HG02885 (cell line): ENCODE measurements around the gene SLC25A48.

ENCODE experiments used
- ATAC-seq: cut with Tn5 transposase; IDR thresholded peaks from one replicate; pipeline ENCODE4 v1.9.1; 2021; ENCODE audit warnings: mild to moderate bottlenecking; ENCODE audit not compliant: unreplicated experiment, poor library complexity

The SLC25A48 gene

DNA sequence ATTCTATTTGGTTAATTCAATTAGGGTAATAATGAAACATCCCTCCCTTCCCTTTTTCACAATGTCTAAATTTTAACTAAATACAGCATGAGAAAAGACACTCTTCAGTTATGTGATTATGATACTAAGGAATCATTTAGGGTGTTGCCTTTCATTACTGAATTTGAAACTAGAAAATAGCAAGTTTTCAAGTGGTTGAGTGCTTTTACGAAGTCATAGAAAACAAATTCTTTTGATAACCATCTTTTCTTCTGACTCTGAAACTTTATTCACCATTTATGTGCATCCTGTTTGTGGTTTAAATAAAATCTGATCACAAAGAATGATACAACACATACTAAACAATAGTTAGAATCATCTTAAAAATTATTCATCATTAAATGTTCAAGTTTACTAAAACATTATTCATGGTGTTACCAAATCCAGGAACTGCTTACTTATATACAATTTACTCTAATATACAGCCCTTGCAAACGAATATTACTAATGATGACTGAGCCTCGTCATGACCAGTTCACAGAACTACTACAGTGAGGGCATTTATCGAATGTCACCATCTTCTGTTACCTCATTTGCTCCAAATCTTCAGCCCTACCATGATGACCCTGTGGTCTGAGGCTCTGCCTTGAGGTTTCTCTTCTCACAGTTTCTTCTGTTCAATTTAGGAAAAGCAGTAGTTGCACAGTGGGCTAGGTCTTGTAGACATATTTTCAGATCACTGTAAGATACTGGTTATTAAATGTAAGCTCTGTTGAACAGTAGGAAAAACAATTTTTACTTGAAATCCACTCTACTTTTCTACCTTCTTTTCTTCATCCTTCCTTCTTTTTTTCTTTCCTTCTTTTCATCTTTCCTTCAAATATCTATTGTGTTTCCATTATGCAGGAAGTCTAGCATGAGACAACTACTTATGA lies 79.5 kb downstream of the SLC25A48 start:
- ATAC-seq = no peak

DNA sequence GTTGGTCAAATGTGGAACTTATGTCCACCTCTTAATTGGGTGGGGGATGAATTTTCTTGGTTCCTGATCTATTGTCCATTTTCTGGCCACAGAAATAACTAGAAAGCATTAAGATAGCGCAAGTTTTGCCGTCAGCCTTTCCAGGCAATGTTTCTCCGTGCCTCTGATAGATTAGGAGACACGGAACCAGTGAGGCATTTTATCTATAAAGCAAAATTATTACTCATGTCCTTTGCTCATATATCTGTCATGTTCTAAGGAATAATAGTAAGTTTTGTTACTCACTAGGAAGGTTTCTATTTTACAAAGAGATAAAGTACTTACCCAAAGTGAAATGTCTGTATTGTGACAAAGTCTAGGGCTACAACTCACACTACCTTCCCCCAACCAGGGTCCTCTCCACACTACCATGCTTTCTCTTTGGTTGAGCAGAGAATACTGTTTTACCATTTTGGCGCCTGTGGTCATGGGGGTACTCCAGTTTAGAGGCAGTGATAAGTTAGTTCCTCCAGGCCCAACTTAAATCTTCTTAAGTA lies 81.1 kb downstream of the SLC25A48 start:
- no peak for ATAC-seq

DNA sequence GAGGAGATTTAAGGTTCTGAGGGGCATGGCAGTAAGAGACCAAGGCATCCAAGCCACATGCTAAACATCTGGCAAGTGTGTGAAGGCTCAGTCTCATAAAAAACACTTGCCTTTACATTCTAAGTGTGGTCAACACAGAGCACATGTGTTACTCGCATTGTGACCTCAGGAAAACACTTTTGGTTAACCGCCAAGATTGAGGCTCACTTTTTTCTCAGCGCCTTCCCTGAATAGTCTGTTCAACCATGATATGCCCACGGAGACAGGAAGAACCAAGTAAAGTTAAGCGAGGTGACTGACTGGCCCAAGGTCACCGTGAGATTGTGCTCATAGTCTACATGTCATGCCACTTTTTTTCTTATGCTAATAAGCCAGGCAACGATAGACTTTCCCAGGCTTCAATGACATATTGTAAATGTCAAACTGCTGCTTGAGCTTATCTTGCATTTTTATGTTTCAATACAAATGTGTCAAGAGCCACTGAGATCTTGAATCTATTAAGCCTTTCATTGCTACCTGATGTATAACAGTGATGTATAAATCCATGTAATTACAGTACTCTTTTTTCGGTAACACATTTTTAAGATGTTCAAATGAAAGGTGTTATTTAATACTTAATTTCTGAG lies 82.3 kb downstream of the SLC25A48 start:
- ATAC-seq = no peak

DNA sequence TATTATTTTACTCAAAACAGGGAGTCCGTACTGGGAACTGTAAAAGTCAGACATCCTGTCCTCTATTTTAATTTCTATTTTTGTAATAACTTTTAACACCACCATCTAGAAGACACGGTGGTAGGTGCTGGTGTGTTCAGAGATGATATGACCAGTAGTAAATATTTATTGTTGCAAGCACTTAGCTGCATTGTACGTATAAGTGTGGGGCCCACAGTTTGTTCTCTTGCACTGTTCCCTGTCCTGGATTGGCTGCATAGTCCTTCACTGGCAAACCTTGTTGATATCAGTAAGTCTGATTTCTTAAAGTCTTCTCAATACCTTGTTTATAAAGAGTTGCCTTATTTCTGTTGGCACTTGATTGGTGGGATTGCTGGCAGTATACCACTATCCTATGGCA lies 85.7 kb downstream of the SLC25A48 start:
- no peak for ATAC-seq

DNA sequence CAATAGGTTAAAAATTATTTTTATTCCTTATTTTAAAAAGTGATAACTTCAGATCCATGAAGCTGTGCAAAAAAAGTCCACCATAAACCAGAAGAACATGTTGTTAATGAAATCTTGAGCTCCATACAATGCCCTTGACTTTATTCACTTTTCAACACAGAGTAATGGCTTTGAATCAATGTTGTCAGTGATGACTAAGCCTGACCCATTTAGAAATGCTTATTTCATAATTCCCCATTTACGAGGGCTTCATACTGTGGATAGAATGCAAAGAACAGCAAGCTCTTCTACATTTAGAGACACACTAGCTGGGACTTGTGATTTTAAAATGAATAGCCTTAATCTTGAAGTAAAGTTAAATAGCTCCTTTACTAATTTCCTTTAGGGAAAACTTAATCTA lies 86.9 kb downstream of the SLC25A48 start:
- ATAC-seq = no peak

DNA sequence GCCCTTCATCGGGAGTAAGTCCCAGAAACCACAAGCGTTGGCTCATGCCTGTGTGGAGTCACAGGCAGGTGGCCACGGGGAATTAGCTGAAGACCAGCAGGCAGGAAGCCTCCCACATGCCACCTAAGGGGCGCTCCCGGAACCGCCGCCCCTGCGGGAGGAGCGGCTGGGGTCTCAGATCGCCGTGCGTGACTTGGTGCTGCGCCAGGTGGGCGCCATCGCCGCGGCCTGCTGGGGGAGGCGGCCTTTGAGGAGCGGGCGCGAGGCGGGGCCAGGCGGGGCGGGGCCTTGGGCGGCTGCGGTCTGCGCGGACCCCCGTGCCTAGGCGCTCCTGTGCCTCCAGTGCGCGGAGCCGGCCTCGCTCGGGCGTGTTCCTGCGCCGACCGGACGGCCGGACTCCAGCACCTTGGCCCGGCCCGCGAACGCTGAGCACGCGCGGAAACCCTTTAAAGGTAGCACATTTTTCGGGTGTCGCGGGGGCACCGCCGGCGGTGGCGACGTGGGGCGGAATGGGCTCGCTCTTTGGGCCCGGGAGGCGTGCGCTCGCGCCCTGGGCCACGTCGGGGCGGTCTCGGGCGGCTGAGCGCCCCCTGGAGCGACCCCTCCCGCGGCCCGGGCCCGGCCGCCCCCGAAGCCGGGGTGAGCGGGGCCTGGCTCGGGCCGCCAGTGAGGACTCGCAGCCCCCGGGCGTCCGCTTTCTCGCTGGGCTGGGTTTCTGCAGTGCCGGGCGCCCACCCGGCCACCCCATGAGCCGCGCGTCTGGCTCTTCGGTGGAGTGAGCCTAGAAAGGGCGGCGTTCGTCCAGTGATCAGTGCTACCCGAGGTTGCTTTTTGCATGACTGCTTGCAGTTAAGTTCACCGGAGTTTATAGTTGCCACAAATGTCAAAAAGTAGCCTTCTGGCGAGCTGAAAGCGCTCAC lies 95.8 kb downstream of the SLC25A48 start:
- no peak for ATAC-seq

DNA sequence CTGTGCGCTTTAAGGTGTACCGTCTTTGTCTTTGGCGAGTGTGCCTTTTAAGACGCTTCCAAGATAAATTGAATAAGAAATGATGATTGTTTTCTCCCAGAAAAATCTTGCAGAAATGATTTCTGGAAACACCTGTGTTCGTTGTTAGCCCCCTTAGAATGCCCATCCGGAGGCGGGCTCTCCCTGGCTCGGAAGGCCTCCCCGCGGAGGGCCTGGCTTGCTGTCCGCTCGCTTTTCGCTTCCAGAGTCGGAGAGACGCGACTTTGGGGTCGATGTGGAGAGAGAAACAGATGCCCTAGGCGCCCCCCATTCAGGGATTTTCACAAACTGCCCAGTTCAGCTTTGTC lies 96.5 kb downstream of the SLC25A48 start:
- no peak for ATAC-seq

DNA sequence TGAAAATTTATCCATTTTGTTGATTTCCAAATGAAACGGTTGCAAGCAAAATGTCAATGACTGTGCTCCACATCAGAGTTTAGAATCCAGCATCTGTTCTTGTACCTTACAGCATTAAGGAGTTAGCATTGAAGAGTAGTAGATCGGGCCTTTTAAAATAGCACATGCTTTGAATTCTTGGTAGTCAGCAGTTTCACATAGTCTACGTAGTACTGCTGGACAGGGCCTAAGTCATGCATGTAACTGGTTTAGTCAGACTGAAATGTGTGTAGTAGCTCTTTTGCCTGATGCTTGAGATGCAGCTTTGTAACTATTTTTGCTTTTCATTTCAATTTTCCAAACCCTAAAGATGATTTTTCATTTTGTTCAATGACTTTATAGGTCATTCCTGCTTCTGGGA lies 100.5 kb downstream of the SLC25A48 start:
- no peak for ATAC-seq

DNA sequence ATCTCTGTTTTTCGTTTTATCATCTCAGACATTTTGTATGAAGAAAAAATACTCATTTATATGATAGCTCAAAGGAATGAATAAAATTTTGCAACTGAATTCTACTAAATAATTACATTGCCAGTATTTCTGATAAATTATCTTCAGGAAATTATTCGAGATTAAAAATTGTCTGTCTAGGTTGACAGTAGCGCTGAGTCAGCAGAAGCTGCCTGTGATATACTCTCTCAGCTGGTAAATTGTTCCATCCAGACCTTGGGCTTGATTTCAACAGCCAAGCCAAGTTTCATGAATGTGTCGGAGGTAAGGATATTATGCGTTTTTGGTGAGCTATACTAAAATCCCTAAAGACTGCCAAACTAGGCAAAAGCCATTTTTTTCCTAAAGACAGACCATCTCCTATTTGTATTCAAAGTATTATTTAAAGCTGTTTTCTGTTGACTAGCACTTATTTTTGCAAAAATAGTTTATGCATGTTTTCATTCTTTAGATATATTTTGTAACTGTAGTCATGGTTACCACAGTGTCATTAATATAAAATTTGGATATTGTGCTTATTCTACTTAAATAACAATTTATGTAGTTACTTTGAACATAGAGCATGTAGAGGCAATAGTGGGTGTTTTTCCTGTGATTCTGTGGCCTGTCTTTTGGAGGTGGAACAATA lies 102.9 kb downstream of the SLC25A48 start:
- no peak for ATAC-seq
